ENCODE results near the gene HDHD3.

HDHD3 gene

GRCh38 chr9:113341712-113342410 lies 34.9 kb downstream of the HDHD3 start:
- no peak for TF ChIP-seq CTCF (conservative IDR thresholded peaks at IDR 0.05; ENCODE audit: low read length)
- H3K4me3 ChIP-seq (ENCODE audit: low read length), result no peak overlapping the region
- DNase-seq (ENCODE audit: low read depth), result no peak

- no peak for TF ChIP-seq CTCF (conservative IDR thresholded peaks at IDR 0.05; ENCODE audit: low read length)
- H3K4me3 ChIP-seq (ENCODE audit: low read length), result peak within 1 kb of the TSS; percentile 94
- peak; percentile 89 for DNase-seq (ENCODE audit: low read depth)
Observed at GRCh38 chr9:113340011-113340699, 36.6 kb downstream of the HDHD3 start, which contains the start of gene WDR31. WDR31 (minus strand) TSS chr9:113340275; CDS start chr9:113332022, 8,253 bp downstream.

GRCh38 chr9:113337714-113338113 lies 39.1 kb downstream of the HDHD3 start:
- no peak for DNase-seq (ENCODE audit: low read depth)
- no peak overlapping the region for H3K4me3 ChIP-seq (ENCODE audit: low read length)
- no peak for TF ChIP-seq CTCF (conservative IDR thresholded peaks at IDR 0.05; ENCODE audit: low read length)

- TF ChIP-seq CTCF (conservative IDR thresholded peaks at IDR 0.05; ENCODE audit: low read length), result no peak
- no peak overlapping the region for H3K4me3 ChIP-seq (ENCODE audit: low read length)
- no peak for DNase-seq (ENCODE audit: low read depth)
Observed at GRCh38 chr9:113331780-113332179, 45.0 kb downstream of the HDHD3 start.

- DNase-seq (ENCODE audit: low read depth), result no peak
- no peak for TF ChIP-seq CTCF (conservative IDR thresholded peaks at IDR 0.05; ENCODE audit: low read length)
- H3K4me3 ChIP-seq (ENCODE audit: low read length), result no peak overlapping the region
Observed at GRCh38 chr9:113328045-113328782, 48.6 kb downstream of the HDHD3 start.

GRCh38 chr9:113326230-113326629 lies 50.6 kb downstream of the HDHD3 start:
- no peak for DNase-seq (ENCODE audit: low read depth)
- TF ChIP-seq CTCF (conservative IDR thresholded peaks at IDR 0.05; ENCODE audit: low read length), result no peak
- H3K4me3 ChIP-seq (ENCODE audit: low read length), result no peak overlapping the region

Measured in AG10803 (cell line).